H9 (cell line): Measurements from ENCODE around the gene PPP2R3A. TPM values are rescaled to one million over a fixed set of nuclear protein-coding genes. Genes with fewer than 3 reads are reported as not detected.
A peak's percentile ranks its signal among the peaks of the same experiment; 100 is the strongest.

Experiments used
- DNase-seq: peaks from one replicate; pipeline ENCODE4 v3.0.0-alpha.2; 2017
- H2AFZ ChIP-seq: one replicate; pipeline ENCODE4 v1.6.1; 2013; ENCODE audit warnings: mild to moderate bottlenecking, low read length, control low read depth, moderate library complexity
- H2AK5ac ChIP-seq: 2 replicates; pipeline ENCODE4 v1.6.1; 2013; ENCODE audit warnings: low read length, control low read depth, mixed read lengths; ENCODE audit not compliant: insufficient read length
- H2BK120ac ChIP-seq: one replicate; pipeline ENCODE4 v1.6.1; 2013; ENCODE audit warnings: low read depth, mild to moderate bottlenecking, low read length, control low read depth, inconsistent platforms; ENCODE audit not compliant: poor library complexity, severe bottlenecking
- H2BK12ac ChIP-seq: 2 replicates; pipeline ENCODE4 v1.6.1; 2013; ENCODE audit warnings: low read length, control low read depth, mixed read lengths, low read depth; ENCODE audit not compliant: insufficient read length
- H2BK15ac ChIP-seq: 2 replicates; pipeline ENCODE4 v1.6.1; 2013; ENCODE audit warnings: low read depth, low read length, control low read depth
- H2BK20ac ChIP-seq: one replicate; pipeline ENCODE4 v1.6.1; 2013; ENCODE audit warnings: low read depth, mild to moderate bottlenecking, low read length, control low read depth, inconsistent platforms; ENCODE audit not compliant: poor library complexity, severe bottlenecking
- H2BK5ac ChIP-seq: 2 replicates; pipeline ENCODE4 v1.6.1; 2013; ENCODE audit warnings: low read length, control low read depth, mixed read lengths; ENCODE audit not compliant: insufficient read length
- H3K14ac ChIP-seq: 2 replicates; pipeline ENCODE4 v1.6.1; 2013; ENCODE audit warnings: low read length, control low read depth; ENCODE audit not compliant: insufficient read depth
- H3K18ac ChIP-seq: 2 replicates; pipeline ENCODE4 v1.6.1; 2013; ENCODE audit warnings: low read depth, mild to moderate bottlenecking, mixed read lengths, low read length, control low read depth; ENCODE audit not compliant: insufficient read length
- H3K23ac ChIP-seq: 2 replicates; pipeline ENCODE4 v1.6.1; 2013; ENCODE audit warnings: low read length, control low read depth, mixed read lengths, low read depth; ENCODE audit not compliant: insufficient read length
- H3K23me2 ChIP-seq: 2 replicates; pipeline ENCODE4 v1.6.1; 2013; ENCODE audit warnings: low read depth, mild to moderate bottlenecking, mixed read lengths, low read length, control low read depth; ENCODE audit not compliant: insufficient read length, poor library complexity, severe bottlenecking
- H3K27ac ChIP-seq: 2 replicates; pipeline ENCODE4 v1.5.1; 2013; ENCODE audit warnings: low read length, control low read depth, mixed read lengths, low read depth; ENCODE audit not compliant: insufficient read length
- H3K27me3 ChIP-seq: 2 replicates; pipeline ENCODE4 v1.6.1; 2013; ENCODE audit warnings: low read length, control low read depth, inconsistent platforms; ENCODE audit not compliant: insufficient read depth
- H3K4ac ChIP-seq: 2 replicates; pipeline ENCODE4 v1.6.1; 2013; ENCODE audit warnings: low read depth, mild to moderate bottlenecking, control low read depth, inconsistent platforms, low read length, moderate library complexity
- H3K4me1 ChIP-seq: 2 replicates; pipeline ENCODE4 v1.6.1; 2013; ENCODE audit warnings: low read length, control low read depth, inconsistent platforms; ENCODE audit not compliant: insufficient read depth
- H3K4me2 ChIP-seq: 2 replicates; pipeline ENCODE4 v1.6.1; 2013; ENCODE audit warnings: low read length, control low read depth, mixed read lengths; ENCODE audit not compliant: insufficient read length, insufficient read depth
- H3K56ac ChIP-seq: 2 replicates; pipeline ENCODE4 v1.6.1; 2013; ENCODE audit warnings: low read depth, mild to moderate bottlenecking, mixed read lengths, low read length, control low read depth; ENCODE audit not compliant: insufficient read length
- H3K79me1 ChIP-seq: 2 replicates; pipeline ENCODE4 v1.6.1; 2013; ENCODE audit warnings: low read depth, mild to moderate bottlenecking, moderate library complexity, low read length, control low read depth, inconsistent platforms; ENCODE audit not compliant: insufficient read depth, poor library complexity, severe bottlenecking
- H3K79me2 ChIP-seq: 2 replicates; pipeline ENCODE4 v1.6.1; 2013; ENCODE audit warnings: low read length, control low read depth, inconsistent platforms; ENCODE audit not compliant: insufficient read depth
- H3K9ac ChIP-seq: 2 replicates; pipeline ENCODE4 v1.6.1; 2013; ENCODE audit warnings: low read length, control low read depth, mixed read lengths; ENCODE audit not compliant: insufficient read length; ENCODE audit errors: extremely low read depth
- H3K9me3 ChIP-seq: one replicate; pipeline ENCODE4 v1.6.1; 2013; ENCODE audit warnings: low read depth, low read length, inconsistent platforms; ENCODE audit not compliant: control insufficient read depth
- H3T11ph ChIP-seq: one replicate; pipeline ENCODE4 v1.6.1; 2013; ENCODE audit warnings: mild to moderate bottlenecking, low read length, control low read depth, inconsistent platforms
- H4K20me1 ChIP-seq: one replicate; pipeline ENCODE4 v1.6.1; 2013; ENCODE audit not compliant: control insufficient read depth, insufficient read length, insufficient read depth
- H4K5ac ChIP-seq: 2 replicates; pipeline ENCODE4 v1.6.1; 2013; ENCODE audit warnings: low read depth, mild to moderate bottlenecking, mixed read lengths, low read length, control low read depth; ENCODE audit not compliant: insufficient read length
- H4K8ac ChIP-seq: replicated peaks from 2 replicates; pipeline ENCODE4 v1.6.1; 2013; ENCODE audit warnings: low read length, control low read depth, mixed read lengths, low read depth; ENCODE audit not compliant: insufficient read length
- H4K91ac ChIP-seq: 2 replicates; pipeline ENCODE4 v1.6.1; 2013; ENCODE audit warnings: low read depth, mild to moderate bottlenecking, moderate library complexity, mixed read lengths, low read length, control low read depth; ENCODE audit not compliant: insufficient read length
- H3K27ac Mint-ChIP-seq, 3 experiments: 2 replicates in 2 of 3; 3 replicates in 1 of 3; pipeline ENCODE4 v1.8.0; 2020 to 2021; ENCODE audit warnings: mixed read lengths in 3 of 3, mild to moderate bottlenecking in 1 of 3, moderate library complexity in 1 of 3
- H3K27me3 Mint-ChIP-seq: 2 replicates; pipeline ENCODE4 v1.8.0; 2021; ENCODE audit warnings: low read depth, mild to moderate bottlenecking, moderate library complexity, mixed read lengths
- H3K36me3 Mint-ChIP-seq, 3 experiments: 2 replicates in 2 of 3; 3 replicates in 1 of 3; pipeline ENCODE4 v1.8.0; 2020 to 2021; ENCODE audit warnings: low read depth in 3 of 3, mixed read lengths in 3 of 3; ENCODE audit not compliant: insufficient read depth in 1 of 3
- H3K4me1 Mint-ChIP-seq, 2 experiments: 2 replicates each; pipeline ENCODE4 v1.8.0; 2020; ENCODE audit warnings: mixed read lengths in 2 of 2
- H3K4me3 Mint-ChIP-seq, 2 experiments: 2 replicates in 1 of 2; 3 replicates in 1 of 2; pipeline ENCODE4 v1.8.0; 2020 to 2021; ENCODE audit warnings: mild to moderate bottlenecking in 2 of 2, mixed read lengths in 2 of 2, moderate library complexity in 1 of 2
- H3K9me3 Mint-ChIP-seq, 2 experiments: 2 replicates in 1 of 2; 3 replicates in 1 of 2; pipeline ENCODE4 v1.8.0; 2020; ENCODE audit warnings: mild to moderate bottlenecking in 2 of 2, mixed read lengths in 2 of 2, moderate library complexity in 1 of 2
- WGBS: extraction: QIAGEN DNeasy Blood & Tissue Kit; methylation state at CpG from one replicate; pipeline ENCODE4 v1.1.7; 2013; ENCODE audit warnings: missing lambda C conversion rate, low lambda C conversion rate, mixed read lengths; ENCODE audit not compliant: insufficient read length; ENCODE audit errors: extremely low coverage; 5-methylcytosine and 5-hydroxymethylcytosine counted together
- total RNA-seq: library from RNA; stranded (reverse); gene quantifications from 2 replicates; pipeline ENCODE4 v1.2.1, GENCODE V29; 2021
- TF ChIP-seq, protein P1 (sequence below): fragments of 200-600 bp; sonication (generic); conservative IDR thresholded peaks from 3 replicates; pipeline ENCODE4 v1.8.0; 2021; ENCODE audit warnings: antibody characterized with exemption, mild to moderate bottlenecking

The PPP2R3A gene
- total RNA-seq, 1 experiment from 2014 or later: 12.4 TPM

DNA sequence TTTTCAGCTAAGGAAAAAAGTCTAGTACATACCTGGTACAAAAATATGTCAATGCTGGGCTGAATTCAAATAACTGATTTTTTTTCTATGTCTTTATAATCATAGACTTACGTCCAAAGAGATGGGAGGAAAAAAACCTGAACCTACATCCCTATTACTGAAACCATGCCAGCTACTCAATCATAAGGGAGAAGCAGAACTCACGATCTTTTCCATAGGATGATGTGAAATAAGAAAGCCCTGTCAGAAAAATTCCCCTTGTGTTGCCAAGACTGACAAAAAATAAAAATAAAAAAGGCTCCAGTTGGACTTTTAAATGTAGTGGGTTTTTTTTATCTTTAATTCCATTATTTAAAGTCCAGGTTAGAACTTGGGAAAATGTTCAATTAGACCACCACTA, 227.3 kb downstream of the PPP2R3A start:
- Histone ChIP-seq H3K79me2 (peaks cover 55% of the 10 kb centered on the region), H2BK12ac (no peak overlapping the region), H3K56ac (no peak overlapping the region), H3K14ac (no peak overlapping the region), H3K23me2 (peaks cover 6% of the 10 kb centered on the region), H2BK120ac (no peak overlapping the region), H2BK20ac (no peak overlapping the region), H3K23ac (no peak overlapping the region), H3K27ac (no peak overlapping the region), H3K4me1 (peaks cover 2% of the 10 kb centered on the region; the same call in 1 of the 2 replicates), H2BK15ac (no peak overlapping the region), H3K27me3 (no peaks in the 10 kb centered on the region), H3K18ac (no peak overlapping the region), H3K4ac (no peak overlapping the region), H3T11ph (no peak overlapping the region), H3K9me3 (no peaks in the 10 kb centered on the region), H2AK5ac (no peak overlapping the region), H3K4me2 (peak overlapping the region; percentile 79), H4K5ac (no peak overlapping the region), H4K91ac (no peak overlapping the region), H2BK5ac (no peak overlapping the region), H3K79me1 (no peaks in the 10 kb centered on the region), H4K8ac (no peak overlapping the region), H4K20me1 (no peaks in the 10 kb centered on the region), H2AFZ (no peak overlapping the region), H3K9ac (no peak overlapping the region)
- DNase-seq: no peak
- TF ChIP-seq, protein P1, sequence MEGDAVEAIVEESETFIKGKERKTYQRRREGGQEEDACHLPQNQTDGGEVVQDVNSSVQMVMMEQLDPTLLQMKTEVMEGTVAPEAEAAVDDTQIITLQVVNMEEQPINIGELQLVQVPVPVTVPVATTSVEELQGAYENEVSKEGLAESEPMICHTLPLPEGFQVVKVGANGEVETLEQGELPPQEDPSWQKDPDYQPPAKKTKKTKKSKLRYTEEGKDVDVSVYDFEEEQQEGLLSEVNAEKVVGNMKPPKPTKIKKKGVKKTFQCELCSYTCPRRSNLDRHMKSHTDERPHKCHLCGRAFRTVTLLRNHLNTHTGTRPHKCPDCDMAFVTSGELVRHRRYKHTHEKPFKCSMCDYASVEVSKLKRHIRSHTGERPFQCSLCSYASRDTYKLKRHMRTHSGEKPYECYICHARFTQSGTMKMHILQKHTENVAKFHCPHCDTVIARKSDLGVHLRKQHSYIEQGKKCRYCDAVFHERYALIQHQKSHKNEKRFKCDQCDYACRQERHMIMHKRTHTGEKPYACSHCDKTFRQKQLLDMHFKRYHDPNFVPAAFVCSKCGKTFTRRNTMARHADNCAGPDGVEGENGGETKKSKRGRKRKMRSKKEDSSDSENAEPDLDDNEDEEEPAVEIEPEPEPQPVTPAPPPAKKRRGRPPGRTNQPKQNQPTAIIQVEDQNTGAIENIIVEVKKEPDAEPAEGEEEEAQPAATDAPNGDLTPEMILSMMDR: no peak
- peaks cover 0 to 2% of the 10 kb centered on the region in 2 experiments; a peak in 2 of 5 replicates for H3K9me3 Mint-ChIP-seq
- H3K4me1 Mint-ChIP-seq: peaks cover 55 to 57% of the 10 kb centered on the region in 2 experiments
- H3K36me3 Mint-ChIP-seq: peaks cover 11 to 19% (median 13%) of the 10 kb centered on the region in 3 experiments
- H3K27ac Mint-ChIP-seq: no peak overlapping the region
- H3K4me3 Mint-ChIP-seq: peak overlapping the region; percentile 96 to 98
- WGBS: no CpG with 5 or more reads among the region's 2 CpGs
- peaks cover 3% of the 10 kb centered on the region; the same call in 1 of the 2 replicates for H3K27me3 Mint-ChIP-seq
